Measurements from ENCODE around the gene SLC7A7. TPM values are rescaled to one million over a fixed set of nuclear protein-coding genes. Genes with fewer than 3 reads are reported as not detected.

The SLC7A7 gene
- total and polyA plus RNA-seq, 2 of the 13 experiments (the other 11 are each of a cell fraction or from before 2014, with no cell fraction given), result 0.13 to 0.63 TPM

- peak; percentile 84 for TF ChIP-seq ZBED4 (CRISPR knock-in tag; IDR thresholded peaks at IDR 0.05; ENCODE audit: borderline replicate concordance)
- TF ChIP-seq DNMT3B (CRISPR knock-in tag; conservative IDR thresholded peaks at IDR 0.05), result no peak; the same call in 1 of the 2 replicates
- peak; percentile 97 for TF ChIP-seq FOXO4 (CRISPR knock-in tag; conservative IDR thresholded peaks at IDR 0.05)
- TF ChIP-seq TRAFD1 (CRISPR knock-in tag; IDR thresholded peaks at IDR 0.05; ENCODE audit: borderline replicate concordance), result peak; percentile 42; the same call in 1 of the 2 replicates
- peak; percentile 100 for TF ChIP-seq ZNF891 (CRISPR knock-in tag; IDR thresholded peaks at IDR 0.05)
- TF ChIP-seq RAD21 (CRISPR knock-in tag; IDR thresholded peaks at IDR 0.05), result peak; percentile 13
- TF ChIP-seq POLR2A (IDR thresholded peaks at IDR 0.05; ENCODE audit: insufficient read depth in 1 of 2, low read depth in 2 of 2, low read length in 2 of 2), result peak; percentile 98
- TF ChIP-seq ZNF597 (CRISPR knock-in tag; IDR thresholded peaks at IDR 0.05), result no peak
- TF ChIP-seq ZFP62 (CRISPR knock-in tag; IDR thresholded peaks at IDR 0.05), result no peak
- TF ChIP-seq ZNF30 (CRISPR knock-in tag; IDR thresholded peaks at IDR 0.05), result peak; percentile 97
- TF ChIP-seq ATF5 (CRISPR knock-in tag; IDR thresholded peaks at IDR 0.05; ENCODE audit: low read depth), result peak; percentile 87
- TF ChIP-seq CBX2 (IDR thresholded peaks at IDR 0.05; ENCODE audit: low read depth, low read length), result peak; percentile 63; the same call in 1 of the 2 replicates
- TF ChIP-seq CBX2 (CRISPR knock-in tag; IDR thresholded peaks at IDR 0.05; ENCODE audit: low read depth), result 0 out of 2 replicates have a peak, but pooled peaks have one; percentile 49
- peak; percentile 49 for TF ChIP-seq ONECUT2 (CRISPR knock-in tag; IDR thresholded peaks at IDR 0.05)
- peak; percentile 90 for TF ChIP-seq ZBTB7A (CRISPR knock-in tag; IDR thresholded peaks at IDR 0.05)
- peak; percentile 99 for TF ChIP-seq KAT8 (CRISPR knock-in tag; IDR thresholded peaks at IDR 0.05)
- peak; percentile 99 for TF ChIP-seq ARHGAP35 (CRISPR knock-in tag; IDR thresholded peaks at IDR 0.05; ENCODE audit: borderline replicate concordance)
- TF ChIP-seq ELK4 (CRISPR knock-in tag; IDR thresholded peaks at IDR 0.05; ENCODE audit: borderline replicate concordance), result peak; percentile 64; the same call in 1 of the 2 replicates
- no peak for TF ChIP-seq MAFG (CRISPR knock-in tag; IDR thresholded peaks at IDR 0.05)
Measured at GRCh38 chr14:22766457-22767322, 48.5 kb downstream of the SLC7A7 start, which contains the start of gene OXA1L (continued).

All from HepG2 (cell line).